ENCODE measurements around the gene BCL6.

Gene BCL6

DNA sequence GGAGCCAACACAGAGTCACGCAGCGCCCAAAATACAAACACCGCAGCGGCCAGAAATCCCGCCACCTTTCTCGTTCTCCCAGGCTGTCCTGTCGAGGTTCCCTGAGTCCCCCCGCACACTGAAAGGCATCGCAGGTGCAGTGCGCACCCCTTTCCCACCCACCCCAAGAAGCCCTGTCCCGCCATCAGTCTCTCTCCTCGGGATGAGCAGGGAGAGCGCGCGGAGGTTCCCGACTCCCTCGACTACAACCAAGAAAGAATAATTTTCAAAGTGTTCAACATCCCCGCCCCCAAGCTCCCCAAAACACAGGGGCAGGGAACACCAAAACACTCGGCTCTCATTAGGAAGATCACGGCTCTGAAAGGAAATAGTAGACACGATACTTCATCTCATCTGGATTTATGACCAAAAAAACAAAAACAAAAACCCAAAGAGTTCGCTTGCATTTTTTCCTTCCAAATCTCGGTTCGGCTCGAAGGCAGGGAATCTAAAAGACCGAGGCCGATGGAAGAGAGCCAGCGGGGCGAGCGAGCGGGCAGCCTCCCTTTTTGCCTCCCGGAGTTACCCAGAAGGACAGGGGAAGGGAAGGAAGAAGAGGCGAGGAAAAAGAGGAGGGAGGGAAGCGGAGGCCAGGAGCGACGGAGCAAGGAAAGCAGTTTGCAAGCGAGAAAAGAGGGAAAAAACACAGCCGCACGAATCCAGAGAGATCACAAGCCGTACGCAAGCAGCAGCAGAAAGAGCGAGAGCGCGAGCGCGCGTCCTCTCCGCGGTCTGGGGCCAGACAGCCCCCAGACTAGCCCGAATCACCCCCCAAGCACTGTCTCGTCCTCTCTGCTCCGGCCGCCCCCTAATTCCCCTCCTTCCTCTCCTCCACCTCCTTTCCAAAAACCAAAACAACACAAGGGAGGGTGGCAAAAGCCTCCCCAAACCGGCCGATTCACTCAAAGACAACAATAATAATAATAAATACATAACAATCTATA is 808 bp downstream of the BCL6 start:
- Histone ChIP-seq H3K9me3 (ENCODE audit: control insufficient read depth in 2 of 2, low read length in 2 of 2) (no peaks in the 10 kb centered on the region), H3K27me3 (ENCODE audit: control insufficient read depth in 2 of 2, insufficient read depth in 2 of 2, low read length in 2 of 2) (no peaks in the 10 kb centered on the region), H3K36me3 (ENCODE audit: control insufficient read depth in 2 of 2, insufficient read depth in 2 of 2, low read length in 2 of 2) (no peaks in the 10 kb centered on the region), H3K4me1 (ENCODE audit: control insufficient read depth in 2 of 2, insufficient read depth in 2 of 2, low read length in 2 of 2) (peaks cover 35 to 36% of the 10 kb centered on the region in 2 donors), H3K9ac (ENCODE audit: low read depth in 1 of 2, low read length in 2 of 2) (peak overlapping the region; percentile 90 to 98), H3K4me3 (ENCODE audit: low read length in 2 of 2) (peak overlapping the region; percentile 83), H3K27ac (ENCODE audit: low read depth in 2 of 2, low read length in 2 of 2) (peak overlapping the region; percentile 96 to 98)

DNA sequence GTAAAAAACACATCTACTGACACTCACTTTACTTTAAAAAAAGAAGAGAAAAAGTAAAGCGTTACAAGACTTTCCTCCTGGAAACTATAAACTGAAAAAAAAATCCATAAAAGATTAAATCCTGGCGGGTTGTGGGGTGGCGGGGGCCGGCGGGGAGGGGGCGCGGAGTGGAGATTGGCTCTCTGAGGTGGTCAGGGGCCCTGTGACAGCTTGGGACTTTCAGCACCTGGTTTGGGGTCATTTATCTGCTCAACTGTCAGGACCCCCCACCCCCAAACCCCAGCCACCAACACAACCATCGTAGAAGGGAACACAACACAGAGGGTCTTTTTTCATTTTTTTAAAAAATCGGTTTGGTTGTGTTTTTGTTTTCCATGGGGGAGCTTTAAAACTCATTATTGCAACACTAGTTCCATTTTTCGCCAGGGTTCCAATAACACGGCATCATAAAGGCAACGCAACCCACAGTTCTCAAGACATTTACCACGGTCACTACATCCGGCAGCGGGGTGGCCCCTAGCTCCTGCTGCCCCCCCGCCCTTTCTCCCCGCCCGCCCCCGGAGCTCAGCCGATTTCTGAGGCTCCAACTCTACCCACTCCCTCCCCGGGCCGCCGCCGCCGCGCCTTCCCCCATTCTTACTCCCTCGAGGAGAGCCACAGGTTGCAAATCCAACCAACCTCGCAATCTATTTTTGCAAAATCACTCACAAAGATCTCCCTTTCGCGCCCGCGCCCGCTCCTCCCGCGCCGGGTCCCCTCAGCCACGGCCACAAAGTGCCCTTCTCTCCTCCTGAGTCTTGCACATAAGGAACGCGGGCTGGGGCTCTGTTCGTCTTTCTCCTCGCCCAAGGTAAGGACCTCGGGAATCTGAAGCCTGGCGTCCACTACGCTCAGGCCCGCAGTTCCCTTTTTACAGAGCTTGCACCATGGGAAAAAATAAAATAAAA is 1.8 kb downstream of the BCL6 start:
- peak overlapping the region; percentile 96 to 98 for H3K27ac ChIP-seq (ENCODE audit: low read depth in 2 of 2, low read length in 2 of 2)
- H3K4me1 ChIP-seq (ENCODE audit: control insufficient read depth in 2 of 2, insufficient read depth in 2 of 2, low read length in 2 of 2): peaks cover 33 to 35% of the 10 kb centered on the region in 2 donors
- H3K36me3 ChIP-seq (ENCODE audit: control insufficient read depth in 2 of 2, insufficient read depth in 2 of 2, low read length in 2 of 2): no peaks in the 10 kb centered on the region
- no peaks in the 10 kb centered on the region for H3K9me3 ChIP-seq (ENCODE audit: control insufficient read depth in 2 of 2, low read length in 2 of 2)
- H3K9ac ChIP-seq (ENCODE audit: low read depth in 1 of 2, low read length in 2 of 2): peak overlapping the region; percentile 90 to 98
- no peaks in the 10 kb centered on the region for H3K27me3 ChIP-seq (ENCODE audit: control insufficient read depth in 2 of 2, insufficient read depth in 2 of 2, low read length in 2 of 2)
- peak overlapping the region; percentile 83 for H3K4me3 ChIP-seq (ENCODE audit: low read length in 2 of 2)

DNA sequence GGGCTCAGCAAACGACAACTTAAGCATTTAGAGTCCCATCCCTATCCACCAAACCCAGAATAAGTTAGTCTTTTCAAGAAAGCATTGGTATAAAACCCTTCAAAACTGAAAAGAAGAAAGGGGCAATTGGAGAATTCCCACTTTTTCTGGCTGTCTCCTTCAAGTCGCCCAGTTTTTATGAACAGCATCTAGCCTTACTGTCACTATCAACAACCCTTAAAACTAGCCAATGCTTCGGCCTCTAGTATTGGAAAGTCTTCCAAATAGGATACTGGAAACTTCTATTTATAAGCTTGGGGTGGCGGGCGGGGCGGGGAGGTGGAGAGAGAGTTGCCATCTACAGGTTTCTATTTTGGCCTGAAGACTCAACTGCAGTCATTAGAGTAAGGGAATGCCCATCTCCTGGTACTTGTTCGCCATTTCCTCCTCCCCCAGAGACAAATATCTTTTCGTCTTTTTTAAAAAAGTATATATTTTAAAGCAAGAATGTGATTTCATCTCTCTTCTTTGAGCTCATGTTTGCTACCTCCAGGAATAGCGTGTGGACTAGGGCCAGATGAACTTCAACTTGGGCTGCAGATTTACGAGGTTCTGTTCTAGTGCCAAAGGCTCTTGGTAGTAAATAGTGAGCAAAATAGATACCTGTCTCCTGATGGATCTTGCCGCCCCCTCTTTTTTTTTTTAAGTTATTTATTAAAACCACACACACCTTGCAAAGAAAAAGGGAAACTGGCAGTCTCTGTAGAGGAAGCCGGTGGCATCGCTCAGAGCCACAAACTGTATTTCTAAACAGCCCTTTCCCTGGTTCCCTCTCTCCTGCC is 2.7 kb downstream of the BCL6 start:
- Histone ChIP-seq H3K36me3 (ENCODE audit: control insufficient read depth in 2 of 2, insufficient read depth in 2 of 2, low read length in 2 of 2) (no peaks in the 10 kb centered on the region), H3K27me3 (ENCODE audit: control insufficient read depth in 2 of 2, insufficient read depth in 2 of 2, low read length in 2 of 2) (no peaks in the 10 kb centered on the region), H3K4me1 (ENCODE audit: control insufficient read depth in 2 of 2, insufficient read depth in 2 of 2, low read length in 2 of 2) (peaks cover 33 to 35% of the 10 kb centered on the region in 2 donors), H3K4me3 (ENCODE audit: low read length in 2 of 2) (peak overlapping the region; percentile 44 to 82), H3K27ac (ENCODE audit: low read depth in 2 of 2, low read length in 2 of 2) (peak overlapping the region; percentile 45 to 98), H3K9ac (ENCODE audit: low read depth in 1 of 2, low read length in 2 of 2) (peak overlapping the region; percentile 47 to 89), H3K9me3 (ENCODE audit: control insufficient read depth in 2 of 2, low read length in 2 of 2) (no peaks in the 10 kb centered on the region)

DNA sequence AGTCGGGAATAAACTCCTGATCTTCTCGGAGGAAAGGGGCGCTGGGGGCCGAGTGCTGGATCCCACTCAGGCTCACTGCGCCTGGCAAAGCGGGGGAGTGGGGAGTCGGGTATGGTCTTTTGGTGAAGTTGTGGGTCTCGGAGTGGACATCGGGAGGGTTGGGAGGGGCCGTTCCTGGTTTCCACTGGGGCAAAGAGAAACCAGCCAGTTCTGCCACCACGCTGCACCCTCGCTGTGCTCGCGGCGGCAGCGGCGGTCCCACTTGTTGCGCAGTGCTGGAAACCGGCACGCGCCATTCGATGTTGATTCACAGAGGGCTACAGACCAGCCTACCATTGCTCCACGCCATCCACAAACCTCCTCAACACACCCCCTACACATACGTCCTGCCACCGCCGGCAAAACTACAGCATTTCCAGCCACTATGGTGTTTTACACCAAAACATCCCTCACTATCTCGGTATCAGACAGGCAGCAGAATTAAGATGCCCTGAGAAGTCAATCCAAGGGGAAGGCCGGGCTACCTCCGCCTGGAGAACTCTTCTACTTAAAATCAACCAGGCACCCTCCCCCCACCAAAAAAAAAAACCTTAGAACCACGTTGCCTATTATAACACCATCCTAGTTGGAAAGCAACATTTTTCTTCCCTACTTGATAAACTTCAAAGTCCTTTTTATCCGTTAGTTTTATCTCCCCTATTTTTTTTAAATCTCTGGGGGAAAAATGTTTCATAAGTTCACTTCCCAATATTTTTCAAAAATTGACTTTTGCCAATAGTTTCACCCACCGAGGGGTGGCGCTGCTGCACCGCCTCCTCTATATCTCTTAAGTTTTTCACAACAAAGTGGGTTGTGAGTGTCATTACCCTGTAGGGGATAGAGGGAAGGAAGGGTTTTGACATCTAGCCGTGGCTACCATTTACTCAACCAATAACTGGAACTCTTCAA is 3.6 kb downstream of the BCL6 start:
- H3K4me3 ChIP-seq (ENCODE audit: low read length in 2 of 2): peak overlapping the region; percentile 80 to 82
- H3K9me3 ChIP-seq (ENCODE audit: control insufficient read depth in 2 of 2, low read length in 2 of 2): no peaks in the 10 kb centered on the region
- H3K27ac ChIP-seq (ENCODE audit: low read depth in 2 of 2, low read length in 2 of 2): peak overlapping the region; percentile 80 to 98
- peaks cover 37 to 43% of the 10 kb centered on the region in 2 donors for H3K4me1 ChIP-seq (ENCODE audit: control insufficient read depth in 2 of 2, insufficient read depth in 2 of 2, low read length in 2 of 2)
- H3K9ac ChIP-seq (ENCODE audit: low read depth in 1 of 2, low read length in 2 of 2): peak overlapping the region; percentile 69 to 89
- H3K27me3 ChIP-seq (ENCODE audit: control insufficient read depth in 2 of 2, insufficient read depth in 2 of 2, low read length in 2 of 2): no peaks in the 10 kb centered on the region
- no peaks in the 10 kb centered on the region for H3K36me3 ChIP-seq (ENCODE audit: control insufficient read depth in 2 of 2, insufficient read depth in 2 of 2, low read length in 2 of 2)

DNA sequence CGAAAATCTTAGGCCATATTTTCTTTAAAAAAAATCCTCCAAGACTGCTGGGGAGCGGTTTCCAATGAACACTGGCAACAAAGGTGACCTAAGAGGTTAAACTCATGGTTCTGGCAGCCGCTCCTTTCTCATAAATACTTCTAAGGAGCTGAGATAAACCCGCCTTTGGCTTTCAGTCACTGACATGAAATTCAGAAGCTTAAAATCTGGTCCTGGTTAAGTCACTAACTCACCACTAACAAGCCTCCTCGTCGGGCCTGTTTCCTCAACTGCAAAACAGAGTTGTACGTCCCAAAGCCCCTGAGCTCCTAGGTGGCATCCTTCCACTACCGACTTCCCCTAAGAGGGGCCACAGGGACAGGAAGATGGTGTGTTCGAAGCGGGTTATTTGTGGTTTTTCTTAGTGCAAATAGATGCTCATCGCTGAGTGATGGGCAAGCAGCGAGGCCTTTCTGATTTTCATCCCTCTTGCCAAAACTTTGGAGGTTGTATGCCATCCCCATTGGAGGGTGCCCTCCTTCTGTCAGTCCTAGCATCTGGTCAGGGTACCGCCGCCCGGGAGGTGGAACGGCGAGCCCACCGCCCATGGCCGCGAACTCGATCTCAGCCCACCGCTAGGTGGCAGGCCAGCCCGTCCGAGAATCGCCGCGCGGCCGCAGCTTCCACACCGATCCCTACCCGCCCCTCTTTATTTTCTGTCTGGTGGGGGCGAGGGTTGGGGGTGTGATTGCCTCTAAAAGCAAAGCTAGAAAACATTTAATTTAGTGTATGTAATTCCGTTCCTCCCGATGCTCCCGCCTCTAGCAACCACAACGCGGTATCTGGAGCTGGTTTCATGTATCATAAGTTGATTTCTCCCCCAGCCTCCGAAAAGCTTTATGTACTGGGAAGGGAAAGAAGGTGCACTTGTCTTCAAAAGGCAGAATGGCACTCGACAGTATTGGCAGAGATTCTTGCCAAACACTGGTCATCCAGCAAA is 4.6 kb downstream of the BCL6 start:
- H3K4me3 ChIP-seq (ENCODE audit: low read length in 2 of 2): peak overlapping the region; percentile 80 to 82
- H3K27me3 ChIP-seq (ENCODE audit: control insufficient read depth in 2 of 2, insufficient read depth in 2 of 2, low read length in 2 of 2): no peaks in the 10 kb centered on the region
- peak overlapping the region; percentile 85 to 89 for H3K9ac ChIP-seq (ENCODE audit: low read depth in 1 of 2, low read length in 2 of 2)
- H3K4me1 ChIP-seq (ENCODE audit: control insufficient read depth in 2 of 2, insufficient read depth in 2 of 2, low read length in 2 of 2): peaks cover 31 to 39% of the 10 kb centered on the region in 2 donors
- no peaks in the 10 kb centered on the region for H3K36me3 ChIP-seq (ENCODE audit: control insufficient read depth in 2 of 2, insufficient read depth in 2 of 2, low read length in 2 of 2)
- no peaks in the 10 kb centered on the region for H3K9me3 ChIP-seq (ENCODE audit: control insufficient read depth in 2 of 2, low read length in 2 of 2)
- H3K27ac ChIP-seq (ENCODE audit: low read depth in 2 of 2, low read length in 2 of 2): peak overlapping the region; percentile 80 to 91

DNA sequence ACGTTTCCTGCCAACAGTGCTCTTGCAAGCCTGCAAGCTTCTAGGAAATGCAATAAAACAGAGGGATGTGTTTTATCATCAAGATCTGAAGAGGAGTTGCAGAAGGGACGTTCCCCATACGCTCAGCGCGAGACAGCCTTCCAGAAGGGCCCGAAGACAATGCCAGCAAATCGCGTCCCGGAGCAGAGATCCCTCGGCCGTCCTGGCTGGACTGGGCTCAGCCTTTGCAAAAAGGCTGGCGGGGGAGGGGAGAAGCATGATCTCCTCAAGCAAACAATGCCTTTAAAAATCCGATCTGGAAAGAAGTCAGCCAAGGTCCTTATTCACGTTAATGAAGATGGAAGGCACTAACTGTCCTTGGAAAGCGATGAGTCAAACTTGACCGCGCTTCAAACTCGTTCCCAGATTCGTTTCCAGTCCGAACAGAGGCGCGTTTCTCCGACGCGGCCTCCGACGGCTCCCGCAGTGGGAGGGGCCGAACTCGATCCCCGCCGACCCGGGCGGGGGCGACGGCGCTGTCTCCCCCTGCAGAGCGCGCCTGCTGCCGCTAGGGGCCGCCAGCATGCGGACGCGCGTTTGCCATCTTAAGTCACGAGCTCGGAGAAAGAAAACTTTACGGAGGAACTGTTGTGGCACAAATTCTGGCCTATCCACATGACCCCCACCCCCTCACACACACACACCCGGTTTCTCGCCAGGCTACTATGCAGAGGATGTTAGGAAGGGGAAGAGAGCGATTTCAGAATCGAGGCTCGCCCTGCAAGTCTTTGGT is 5.5 kb downstream of the BCL6 start:
- Histone ChIP-seq H3K27me3 (ENCODE audit: control insufficient read depth in 2 of 2, insufficient read depth in 2 of 2, low read length in 2 of 2) (no peaks in the 10 kb centered on the region), H3K9ac (ENCODE audit: low read depth in 1 of 2, low read length in 2 of 2) (peak overlapping the region; percentile 85 to 89), H3K4me1 (ENCODE audit: control insufficient read depth in 2 of 2, insufficient read depth in 2 of 2, low read length in 2 of 2) (peaks cover 31 to 38% of the 10 kb centered on the region in 2 donors), H3K36me3 (ENCODE audit: control insufficient read depth in 2 of 2, insufficient read depth in 2 of 2, low read length in 2 of 2) (no peaks in the 10 kb centered on the region), H3K4me3 (ENCODE audit: low read length in 2 of 2) (peak overlapping the region; percentile 80 to 82), H3K9me3 (ENCODE audit: control insufficient read depth in 2 of 2, low read length in 2 of 2) (no peaks in the 10 kb centered on the region), H3K27ac (ENCODE audit: low read depth in 2 of 2, low read length in 2 of 2) (peak overlapping the region; percentile 80 to 91)

DNA sequence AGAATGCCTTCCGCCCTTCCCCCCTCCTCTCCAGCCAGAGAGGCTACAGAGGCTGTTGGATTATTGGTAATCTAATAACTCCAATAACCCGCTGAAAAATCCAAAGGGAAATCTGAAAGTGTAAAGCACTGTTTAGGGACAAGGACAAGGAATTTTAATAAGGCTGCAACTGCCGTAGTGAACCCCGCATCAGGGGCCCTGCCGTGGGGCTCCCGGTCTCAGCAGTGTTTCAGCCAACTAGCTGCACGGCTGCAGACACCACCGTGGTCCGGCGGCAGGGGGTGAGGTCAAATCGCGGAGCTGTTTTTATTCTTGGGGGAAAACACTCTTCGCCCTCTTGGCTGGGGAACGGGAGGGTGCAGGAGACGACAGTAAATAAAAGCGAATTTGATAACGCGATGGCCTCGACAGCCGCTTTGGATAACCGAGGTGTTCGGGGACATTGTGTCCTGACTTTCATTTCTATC is 6.1 kb downstream of the BCL6 start:
- no peaks in the 10 kb centered on the region for H3K36me3 ChIP-seq (ENCODE audit: control insufficient read depth in 2 of 2, insufficient read depth in 2 of 2, low read length in 2 of 2)
- H3K9me3 ChIP-seq (ENCODE audit: control insufficient read depth in 2 of 2, low read length in 2 of 2): no peaks in the 10 kb centered on the region
- peaks cover 31 to 38% of the 10 kb centered on the region in 2 donors for H3K4me1 ChIP-seq (ENCODE audit: control insufficient read depth in 2 of 2, insufficient read depth in 2 of 2, low read length in 2 of 2)
- no peaks in the 10 kb centered on the region for H3K27me3 ChIP-seq (ENCODE audit: control insufficient read depth in 2 of 2, insufficient read depth in 2 of 2, low read length in 2 of 2)
- H3K4me3 ChIP-seq (ENCODE audit: low read length in 2 of 2): peak overlapping the region; percentile 80 to 82
- H3K9ac ChIP-seq (ENCODE audit: low read depth in 1 of 2, low read length in 2 of 2): peak overlapping the region; percentile 85 to 89
- H3K27ac ChIP-seq (ENCODE audit: low read depth in 2 of 2, low read length in 2 of 2): peak overlapping the region; percentile 80 to 91

Data from mucosa of rectum (tissue), 2 donors.